A673 (cell line): Measurements from ENCODE around the gene LRP1.

Experiments used
- CTCF ChIP-seq: fragments of 300-800, 200-600 bp; sonication (generic); conservative IDR thresholded peaks from 2 replicates; pipeline ENCODE4 v1.5.1; 2017; ENCODE audit warnings: low read depth, mild to moderate bottlenecking, antibody characterized with exemption, low read length, moderate library complexity, mixed read lengths
- EZH2 ChIP-seq: fragments of 200-600 bp; sonication (generic); IDR thresholded peaks from 2 replicates; pipeline ENCODE4 v1.6.1; 2017; ENCODE audit warnings: borderline replicate concordance, low read depth, mild to moderate bottlenecking, mixed read lengths, antibody characterized with exemption, low read length; ENCODE audit not compliant: poor library complexity, severe bottlenecking

- TF ChIP-seq CTCF (no peak), EZH2 (no peak)
Measured at GRCh38 chr12:57234233-57234570, 105.9 kb downstream of the LRP1 start.
